CD8-positive, alpha-beta memory T cell (primary cell): ENCODE measurements around the gene PDLIM5. TPM values are rescaled to one million over a fixed set of nuclear protein-coding genes. Genes with fewer than 3 reads are reported as not detected.

Experiments used
- CTCF ChIA-PET: fragments of 350-600 bp; sonication (Branson Sonifier 250); formaldehyde crosslinking; loops from one replicate; lab custom pipeline; 2021; ENCODE audit warnings: antibody characterized with exemption; lab: Charles Lee
- POLR2A ChIA-PET: fragments of 350-600 bp; sonication (Branson Sonifier 250); formaldehyde crosslinking; loops from one replicate; lab custom pipeline; 2021; ENCODE audit warnings: antibody characterized with exemption; lab: Charles Lee
- DNase-seq, 5 donors: peaks; one replicate each; pipeline versions ENCODE4 v3.0.0 to v3.0.0-alpha.2; 2020 to 2022; ENCODE audit warnings: mixed read lengths in 1 of 5
- H3K27ac ChIP-seq: one replicate; pipeline ENCODE4 v1.7.0; 2013; ENCODE audit warnings: low read depth, mild to moderate bottlenecking, low read length, moderate library complexity
- H3K27me3 ChIP-seq: 2 replicates; pipeline ENCODE4 v1.7.0; 2013; ENCODE audit warnings: low read length, mild to moderate bottlenecking; ENCODE audit not compliant: insufficient read depth, poor library complexity, severe bottlenecking
- H3K36me3 ChIP-seq: 2 replicates; pipeline ENCODE4 v1.7.0; 2013; ENCODE audit warnings: mild to moderate bottlenecking, low read length, moderate library complexity; ENCODE audit not compliant: insufficient read depth
- H3K4me1 ChIP-seq: 2 replicates; pipeline ENCODE4 v1.7.0; 2013; ENCODE audit warnings: mild to moderate bottlenecking, low read length, moderate library complexity; ENCODE audit not compliant: insufficient read depth
- H3K4me3 ChIP-seq: 2 replicates; pipeline ENCODE4 v1.7.0; 2013; ENCODE audit warnings: mild to moderate bottlenecking, low read length
- H3K9me3 ChIP-seq: 2 replicates; pipeline ENCODE4 v1.7.0; 2013; ENCODE audit warnings: mild to moderate bottlenecking, low read length
- H3K27ac Mint-ChIP-seq, 8 donors: one replicate each; pipeline ENCODE4 v1.8.0; 2020 to 2021; ENCODE audit warnings: mixed read lengths in 8 of 8, mild to moderate bottlenecking in 6 of 8, inconsistent platforms in 3 of 8, moderate library complexity in 3 of 8
- H3K27me3 Mint-ChIP-seq, 2 donors: one replicate each; pipeline ENCODE4 v1.8.0; 2020 to 2021; ENCODE audit warnings: mixed read lengths in 2 of 2, mild to moderate bottlenecking in 1 of 2, moderate library complexity in 1 of 2
- H3K36me3 Mint-ChIP-seq, 3 donors: one replicate each; pipeline ENCODE4 v1.8.0; 2020 to 2021; ENCODE audit warnings: mixed read lengths in 3 of 3, inconsistent platforms in 1 of 3, mild to moderate bottlenecking in 1 of 3
- H3K4me1 Mint-ChIP-seq, 3 donors: one replicate each; pipeline ENCODE4 v1.8.0; 2020 to 2021; ENCODE audit warnings: mixed read lengths in 3 of 3, inconsistent platforms in 1 of 3, mild to moderate bottlenecking in 1 of 3
- H3K4me3 Mint-ChIP-seq, 7 donors: one replicate each; pipeline ENCODE4 v1.8.0; 2020 to 2021; ENCODE audit warnings: mixed read lengths in 7 of 7, mild to moderate bottlenecking in 6 of 7, moderate library complexity in 4 of 7, inconsistent platforms in 2 of 7
- H3K9me3 Mint-ChIP-seq, 5 donors: one replicate each; pipeline ENCODE4 v1.8.0; 2020 to 2022; ENCODE audit warnings: mixed read lengths in 5 of 5, mild to moderate bottlenecking in 3 of 5, moderate library complexity in 2 of 5, inconsistent platforms in 1 of 5
- polyA plus RNA-seq: library from polyadenylated mRNA; unstranded; fragments of 300-500 nt; fragmentation: Illumina TruSeq; gene quantifications from one replicate; pipeline ENCODE4 v1.2.3, GENCODE V29; 2021
- total RNA-seq, 2 experiments: library from RNA; stranded (reverse); gene quantifications; one replicate each; pipeline ENCODE4 v1.2.3, GENCODE V29; 2021

PDLIM5 gene
- total and polyA plus RNA-seq, 3 experiments from 2014 or later = 27.0 to 50.2 (median 27.4) TPM

DNA sequence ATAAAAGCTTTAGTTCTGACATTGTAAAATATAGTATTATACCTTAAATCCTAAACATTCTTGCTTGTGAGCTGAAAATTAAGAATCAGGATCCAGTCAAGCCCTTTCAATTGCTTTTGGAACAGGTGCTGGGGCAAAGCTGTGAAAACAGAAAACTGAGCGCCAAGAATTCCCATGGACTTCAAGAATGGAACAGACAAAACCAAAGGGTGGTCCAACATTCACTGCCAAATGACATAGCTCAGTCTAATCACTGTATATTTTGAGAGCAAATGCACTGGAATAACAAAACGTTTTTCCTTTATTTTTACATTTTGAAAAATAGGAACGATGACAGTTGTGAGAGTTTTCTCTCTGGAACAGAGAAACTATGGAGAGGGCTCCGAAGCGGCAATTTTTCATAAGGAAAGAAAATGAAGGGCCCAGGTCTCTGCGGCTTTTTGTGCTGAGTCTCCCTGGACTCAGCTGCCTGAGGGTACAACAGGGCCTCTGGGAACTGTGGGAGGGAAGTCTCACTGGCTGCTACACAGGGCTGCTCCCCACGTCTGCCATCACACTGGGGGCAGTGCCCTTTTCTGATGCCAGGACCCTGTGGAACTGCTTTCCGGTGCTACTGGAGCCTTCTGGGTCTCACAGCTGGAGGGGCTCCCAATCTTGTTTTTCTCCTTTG lies 250.0 kb downstream of the PDLIM5 start:
- CTCF ChIA-PET = interaction anchor here (0.5 kb wide), 1 partner anchor 295 kb away, joined by 4 read pairs; no protein-coding TSS in a partner anchor
- H3K4me3 ChIP-seq = no peak overlapping the region
- Mint-ChIP-seq H3K27me3 (peaks cover under 1 to 22% of the 10 kb centered on the region in 2 donors), H3K4me3 (no peak overlapping the region), H3K9me3 (peaks cover 0 to 3% (median 0%) of the 10 kb centered on the region in 5 donors), H3K36me3 (no peaks in the 10 kb centered on the region), H3K4me1 (no peaks in the 10 kb centered on the region), H3K27ac (no peak overlapping the region)
- H3K27ac ChIP-seq = no peak overlapping the region
- H3K27me3 ChIP-seq = no peaks in the 10 kb centered on the region
- H3K9me3 ChIP-seq = no peaks in the 10 kb centered on the region
- H3K4me1 ChIP-seq = no peaks in the 10 kb centered on the region
- POLR2A ChIA-PET = no interaction called here
- DNase-seq = no peak
- no peaks in the 10 kb centered on the region for H3K36me3 ChIP-seq

DNA sequence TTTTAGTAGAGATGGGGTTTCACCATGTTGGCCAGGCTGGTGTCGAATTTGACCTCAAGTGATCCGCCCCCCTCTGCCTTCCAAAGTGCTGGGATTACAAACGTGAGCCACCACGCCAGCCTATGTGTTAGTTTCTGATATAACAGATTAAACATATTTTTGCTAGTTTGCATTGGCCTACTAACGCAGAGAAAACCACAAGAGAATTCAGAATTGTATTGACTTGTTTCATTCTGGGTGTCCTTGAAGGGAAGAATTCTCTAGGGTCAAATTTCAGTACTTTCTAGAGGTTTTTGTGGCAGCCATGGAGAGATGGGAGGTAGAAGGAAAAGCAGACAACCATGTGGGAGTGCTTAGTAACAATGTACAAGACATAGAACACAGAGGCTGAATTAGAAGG lies 259.9 kb downstream of the PDLIM5 start:
- ChIA-PET CTCF (no interaction called here), POLR2A (no interaction called here)
- H3K36me3 ChIP-seq = no peaks in the 10 kb centered on the region
- H3K4me3 Mint-ChIP-seq = no peak overlapping the region
- H3K27me3 Mint-ChIP-seq = peaks cover 5 to 10% of the 10 kb centered on the region in 2 donors
- H3K4me1 ChIP-seq = no peaks in the 10 kb centered on the region
- H3K36me3 Mint-ChIP-seq = no peaks in the 10 kb centered on the region
- no peak overlapping the region for H3K27ac ChIP-seq
- H3K9me3 Mint-ChIP-seq = peaks cover 0 to 1% (median 0%) of the 10 kb centered on the region in 5 donors
- no peak for DNase-seq
- H3K27me3 ChIP-seq = no peaks in the 10 kb centered on the region
- no peak overlapping the region for H3K27ac Mint-ChIP-seq
- H3K4me1 Mint-ChIP-seq = no peaks in the 10 kb centered on the region
- H3K9me3 ChIP-seq = no peaks in the 10 kb centered on the region
- no peak overlapping the region for H3K4me3 ChIP-seq

DNA sequence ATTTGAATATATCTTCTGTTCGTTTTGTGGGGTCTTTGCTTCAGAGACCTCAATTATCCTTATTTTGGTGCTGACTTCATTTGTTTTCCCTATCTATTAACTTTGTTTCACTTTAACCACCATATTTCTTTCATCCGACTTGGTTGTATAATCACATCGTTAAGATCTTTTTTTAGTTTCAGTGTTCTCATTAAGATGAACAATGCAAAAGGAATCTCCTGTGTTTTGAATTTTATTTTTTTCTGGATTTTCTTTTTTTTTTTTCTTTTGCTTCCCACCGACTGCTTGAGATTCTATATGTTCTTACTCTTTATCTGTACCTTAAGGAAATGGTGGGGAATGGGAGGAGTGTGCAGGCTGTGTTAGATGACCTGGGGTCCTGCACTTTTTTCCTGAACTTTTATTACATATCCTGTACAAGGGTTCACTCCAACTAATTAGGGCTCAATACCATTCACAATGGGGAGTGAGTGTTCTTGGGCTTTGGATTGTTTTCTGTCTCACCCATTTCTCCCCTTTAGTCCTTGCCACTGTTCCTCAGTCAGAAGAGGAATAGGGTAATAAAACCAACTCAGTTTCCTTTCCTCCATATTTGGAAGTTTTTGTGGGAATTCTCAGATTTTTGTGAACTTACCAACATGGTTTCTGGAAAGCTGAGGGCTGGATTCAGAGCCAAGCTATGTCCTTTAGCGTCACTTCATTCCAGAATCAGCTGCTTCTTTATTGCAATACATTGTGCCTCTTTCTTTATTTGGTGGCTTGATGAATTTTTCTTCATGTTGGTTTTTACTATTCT lies 262.8 kb downstream of the PDLIM5 start:
- Histone ChIP-seq H3K4me1 (no peaks in the 10 kb centered on the region), H3K9me3 (no peaks in the 10 kb centered on the region), H3K27ac (no peak overlapping the region), H3K27me3 (no peaks in the 10 kb centered on the region), H3K4me3 (no peak overlapping the region), H3K36me3 (no peaks in the 10 kb centered on the region)
- Mint-ChIP-seq H3K36me3 (no peaks in the 10 kb centered on the region), H3K9me3 (peaks cover 0 to 1% (median 0%) of the 10 kb centered on the region in 5 donors), H3K4me3 (no peak overlapping the region), H3K27me3 (peaks cover 4 to 8% of the 10 kb centered on the region in 2 donors), H3K27ac (no peak overlapping the region), H3K4me1 (no peaks in the 10 kb centered on the region)
- POLR2A ChIA-PET = no interaction called here
- CTCF ChIA-PET = no interaction called here
- DNase-seq = no peak

DNA sequence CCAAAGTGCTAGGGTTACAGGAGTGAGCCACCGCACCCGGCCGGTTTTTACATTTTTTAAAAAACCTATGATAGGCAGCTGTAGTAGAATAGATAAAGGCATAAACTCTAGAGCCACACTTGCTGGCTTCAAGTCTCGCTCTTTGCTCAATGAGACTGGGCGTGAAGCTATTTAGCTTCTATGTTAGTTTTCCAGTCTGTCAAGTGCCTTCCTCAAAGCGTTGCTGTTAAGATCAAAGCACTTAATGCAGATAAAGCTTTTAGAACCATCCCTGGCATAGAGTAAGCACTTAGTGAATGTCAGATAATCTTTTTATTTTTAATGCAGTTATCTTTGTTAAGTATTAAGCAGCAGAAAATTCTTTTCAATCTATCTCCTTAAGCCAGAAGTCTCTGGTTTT lies 264.0 kb downstream of the PDLIM5 start:
- H3K27ac ChIP-seq = no peak overlapping the region
- H3K36me3 Mint-ChIP-seq = no peaks in the 10 kb centered on the region
- H3K27me3 ChIP-seq = no peaks in the 10 kb centered on the region
- H3K4me3 Mint-ChIP-seq = no peak overlapping the region
- peaks cover 0 to 3% (median 0%) of the 10 kb centered on the region in 5 donors for H3K9me3 Mint-ChIP-seq
- peaks cover 3 to 8% of the 10 kb centered on the region in 2 donors for H3K27me3 Mint-ChIP-seq
- H3K9me3 ChIP-seq = no peaks in the 10 kb centered on the region
- no peak overlapping the region for H3K27ac Mint-ChIP-seq
- H3K4me1 ChIP-seq = no peaks in the 10 kb centered on the region
- POLR2A ChIA-PET = no interaction called here
- H3K4me3 ChIP-seq = no peak overlapping the region
- H3K4me1 Mint-ChIP-seq = no peaks in the 10 kb centered on the region
- DNase-seq = no peak
- CTCF ChIA-PET = no interaction called here
- H3K36me3 ChIP-seq = no peaks in the 10 kb centered on the region

Other genes starting within 250 kb of the PDLIM5 start
- 10 to 100 TPM; 37.2 TPM for gene SMARCAD1, start 244.1 kb upstream of the PDLIM5 start, total RNA-seq
- gene SMARCAD1, start 244.1 kb upstream of the PDLIM5 start, polyA plus RNA-seq = 11.3 TPM
- under 1 TPM; 0.18 to 0.57 TPM for gene HPGDS, start 109.1 kb upstream of the PDLIM5 start, total RNA-seq
- not detected for gene HPGDS, start 109.1 kb upstream of the PDLIM5 start, polyA plus RNA-seq